ENCODE measurements around the gene TANGO6.

The TANGO6 gene

GRCh38 chr16:69064124-69064763, 220.9 kb downstream of the TANGO6 start:
- DNase-seq = no peak

GRCh38 chr16:69064764-69065313, 221.5 kb downstream of the TANGO6 start:
- no peak for DNase-seq

GRCh38 chr16:69069504-69069903, 226.2 kb downstream of the TANGO6 start:
- DNase-seq = no peak

- no peak for DNase-seq
These were observed 227.7 kb downstream of the TANGO6 start for GRCh38 chr16:69071036-69071435.

GRCh38 chr16:69072640-69072974, 229.3 kb downstream of the TANGO6 start:
- DNase-seq = no peak

GRCh38 chr16:69073181-69073702, 229.9 kb downstream of the TANGO6 start:
- no peak for DNase-seq

- no peak for DNase-seq
These were observed 233.9 kb downstream of the TANGO6 start for GRCh38 chr16:69077251-69077650.

- DNase-seq = no peak
These were observed 234.7 kb downstream of the TANGO6 start for GRCh38 chr16:69078073-69078472.

- no peak for DNase-seq
These were observed 236.4 kb downstream of the TANGO6 start for GRCh38 chr16:69079697-69080096.

GRCh38 chr16:69083306-69083941, 240.1 kb downstream of the TANGO6 start:
- no peak for DNase-seq

- DNase-seq = no peak
These were observed 241.0 kb downstream of the TANGO6 start for GRCh38 chr16:69084289-69084688.

- no peak for DNase-seq
These were observed 241.8 kb downstream of the TANGO6 start for GRCh38 chr16:69085032-69085695.

- DNase-seq = no peak
These were observed 243.8 kb downstream of the TANGO6 start for GRCh38 chr16:69087161-69087581.

- no peak for DNase-seq
These were observed 245.4 kb downstream of the TANGO6 start for GRCh38 chr16:69088684-69089083.

- no peak for DNase-seq
These were observed 246.0 kb downstream of the TANGO6 start for GRCh38 chr16:69089091-69089910.

- peak; percentile 30 for DNase-seq
These were observed 250.6 kb downstream of the TANGO6 start for GRCh38 chr16:69093974-69094373.

- DNase-seq = no peak
These were observed 251.2 kb downstream of the TANGO6 start for GRCh38 chr16:69094501-69094900.

GRCh38 chr16:69095193-69095592, 251.9 kb downstream of the TANGO6 start:
- no peak for DNase-seq

GRCh38 chr16:69100071-69100691, 256.9 kb downstream of the TANGO6 start:
- peak; percentile 52 for DNase-seq

- DNase-seq = peak; percentile 61
These were observed 262.4 kb downstream of the TANGO6 start, which contains the start of gene HAS3 for GRCh38 chr16:69105501-69106361. Gene HAS3, plus strand, starts transcription at chr16:69105653. Its CDS starts 3,743 bp downstream, at chr16:69109396.
